GM03348 (cell line): ENCODE results near the gene CCNH.

Source experiments
- DNase-seq: peaks from one replicate; pipeline ENCODE4 v3.0.0; 2012; ENCODE audit warnings: low spot score

The CCNH gene

GRCh38 chr5:87412630-87413342 is at the start of gene CCNH:
Gene CCNH (minus strand): TSS chr5:87412930. CDS start chr5:87412794, 136 bp downstream.
- DNase-seq: peak; percentile 96

GRCh38 chr5:87457706-87458105 is 45.0 kb upstream of the CCNH start:
- DNase-seq: no peak

- no peak for DNase-seq
These were observed 41.1 kb upstream of the CCNH start for GRCh38 chr5:87453801-87454200.

- DNase-seq: no peak
These were observed 40.1 kb upstream of the CCNH start for GRCh38 chr5:87452837-87453236.

GRCh38 chr5:87442419-87442818 is 29.7 kb upstream of the CCNH start:
- no peak for DNase-seq

- DNase-seq: no peak
These were observed 25.5 kb upstream of the CCNH start for GRCh38 chr5:87438231-87438630.

- DNase-seq: no peak
These were observed 25.0 kb upstream of the CCNH start for GRCh38 chr5:87437724-87438123.

- DNase-seq: no peak
These were observed 22.5 kb upstream of the CCNH start for GRCh38 chr5:87435144-87435694.

GRCh38 chr5:87434461-87434860 is 21.7 kb upstream of the CCNH start:
- no peak for DNase-seq

- DNase-seq: no peak
These were observed 21.2 kb upstream of the CCNH start for GRCh38 chr5:87433945-87434344.

GRCh38 chr5:87432460-87432859 is 19.7 kb upstream of the CCNH start:
- no peak for DNase-seq

GRCh38 chr5:87430863-87431457 is 18.2 kb upstream of the CCNH start:
- no peak for DNase-seq

- DNase-seq: no peak
These were observed 11.0 kb upstream of the CCNH start for GRCh38 chr5:87423755-87424154.

GRCh38 chr5:87421307-87421706 is 8.6 kb upstream of the CCNH start:
- no peak for DNase-seq

GRCh38 chr5:87418506-87418905 is 5.8 kb upstream of the CCNH start:
- no peak for DNase-seq

GRCh38 chr5:87413343-87413645 is 564 bp upstream of the CCNH start:
- no peak for DNase-seq

- DNase-seq: peak; percentile 9
These were observed 629 bp downstream of the CCNH start for GRCh38 chr5:87411973-87412629.

GRCh38 chr5:87411586-87411972 is 1.2 kb downstream of the CCNH start:
- no peak for DNase-seq

- peak; percentile 57 for DNase-seq
These were observed 1.8 kb downstream of the CCNH start for GRCh38 chr5:87410931-87411330.

- no peak for DNase-seq
These were observed 4.5 kb downstream of the CCNH start for GRCh38 chr5:87408204-87408603.

- no peak for DNase-seq
These were observed 7.1 kb downstream of the CCNH start for GRCh38 chr5:87405472-87406155.

GRCh38 chr5:87404359-87404758 is 8.4 kb downstream of the CCNH start:
- DNase-seq: no peak

GRCh38 chr5:87403899-87404298 is 8.8 kb downstream of the CCNH start:
- no peak for DNase-seq
